Measurements from ENCODE around the gene HBS1L. TPM values are rescaled to one million over a fixed set of nuclear protein-coding genes. Genes with fewer than 3 reads are reported as not detected.

The HBS1L gene
- total and polyA plus RNA-seq, 10 donors = 12.3 to 66.9 (median 49.7) TPM

DNA sequence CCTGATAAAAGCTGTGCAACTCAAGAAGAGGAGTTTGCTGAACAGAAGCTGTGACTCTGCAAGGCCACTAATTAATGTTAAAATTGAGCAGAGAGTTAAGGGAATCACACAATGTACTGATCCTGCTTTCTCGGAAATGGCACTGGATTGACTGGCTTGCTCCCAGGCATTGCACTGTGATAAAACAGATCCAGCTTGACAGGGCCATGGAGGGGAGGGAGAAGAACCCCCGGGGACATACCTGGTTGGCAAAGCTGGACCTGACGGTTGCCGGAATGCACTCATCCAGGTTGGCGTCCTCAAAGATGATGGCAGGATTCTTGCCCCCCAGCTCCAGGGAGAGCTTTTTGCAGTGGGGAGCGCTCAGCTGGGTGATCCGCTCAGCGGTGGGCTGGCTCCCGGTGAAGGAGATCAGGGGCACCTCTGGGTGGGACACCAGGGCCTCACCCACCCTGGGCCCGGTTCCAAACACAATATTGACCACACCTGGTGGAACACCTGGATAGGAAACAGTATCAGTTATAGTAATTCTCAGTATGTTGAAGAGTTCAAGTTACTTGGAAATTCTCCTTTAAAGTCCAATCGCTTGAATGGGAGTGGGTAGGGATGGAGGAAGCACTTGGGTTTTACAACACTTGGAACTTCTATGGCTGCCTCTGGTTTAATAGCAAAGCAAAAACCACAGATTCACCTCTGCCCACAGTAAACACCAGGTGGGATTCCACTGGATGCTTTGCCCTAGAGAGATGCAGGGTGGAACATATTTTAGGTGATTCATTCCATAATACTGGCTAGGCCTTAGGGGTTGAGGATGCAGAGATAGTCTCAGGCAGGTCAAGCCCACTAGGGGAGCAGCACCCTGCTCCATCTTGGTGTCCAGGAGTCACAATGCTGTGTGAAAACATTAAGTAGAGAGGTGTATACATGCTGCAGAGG lies 121.8 kb downstream of the HBS1L start:
- no peak overlapping the region for H3K27ac ChIP-seq
- TF ChIP-seq POLR2AphosphoS5 (IDR thresholded peaks at IDR 0.05) (no peak), POLR2A (IDR thresholded peaks at IDR 0.05) (no peak)
- TF ChIP-seq, protein P1, sequence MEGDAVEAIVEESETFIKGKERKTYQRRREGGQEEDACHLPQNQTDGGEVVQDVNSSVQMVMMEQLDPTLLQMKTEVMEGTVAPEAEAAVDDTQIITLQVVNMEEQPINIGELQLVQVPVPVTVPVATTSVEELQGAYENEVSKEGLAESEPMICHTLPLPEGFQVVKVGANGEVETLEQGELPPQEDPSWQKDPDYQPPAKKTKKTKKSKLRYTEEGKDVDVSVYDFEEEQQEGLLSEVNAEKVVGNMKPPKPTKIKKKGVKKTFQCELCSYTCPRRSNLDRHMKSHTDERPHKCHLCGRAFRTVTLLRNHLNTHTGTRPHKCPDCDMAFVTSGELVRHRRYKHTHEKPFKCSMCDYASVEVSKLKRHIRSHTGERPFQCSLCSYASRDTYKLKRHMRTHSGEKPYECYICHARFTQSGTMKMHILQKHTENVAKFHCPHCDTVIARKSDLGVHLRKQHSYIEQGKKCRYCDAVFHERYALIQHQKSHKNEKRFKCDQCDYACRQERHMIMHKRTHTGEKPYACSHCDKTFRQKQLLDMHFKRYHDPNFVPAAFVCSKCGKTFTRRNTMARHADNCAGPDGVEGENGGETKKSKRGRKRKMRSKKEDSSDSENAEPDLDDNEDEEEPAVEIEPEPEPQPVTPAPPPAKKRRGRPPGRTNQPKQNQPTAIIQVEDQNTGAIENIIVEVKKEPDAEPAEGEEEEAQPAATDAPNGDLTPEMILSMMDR (IDR thresholded peaks at IDR 0.05 in 8 of 11, conservative IDR thresholded peaks at IDR 0.05 in 3 of 11) = no peak
- DNase-seq = no peak
- 91 to 100% (median 94%) methylated on average over 2 to 11 of the region's 11 CpGs for WGBS, 5 donors
- intact Hi-C loops (cut with DNase I; ENCODE audit: low total_unique reads) = no loop called here
- no peaks in the 10 kb centered on the region for H3K36me3 ChIP-seq
- H3K4me3 ChIP-seq = no peak overlapping the region
- no peaks in the 10 kb centered on the region for H3K4me1 ChIP-seq
- no peaks in the 10 kb centered on the region for H3K27me3 ChIP-seq (replicated peaks in 1 of 7)
- H3K9me3 ChIP-seq = no peaks in the 10 kb centered on the region

DNA sequence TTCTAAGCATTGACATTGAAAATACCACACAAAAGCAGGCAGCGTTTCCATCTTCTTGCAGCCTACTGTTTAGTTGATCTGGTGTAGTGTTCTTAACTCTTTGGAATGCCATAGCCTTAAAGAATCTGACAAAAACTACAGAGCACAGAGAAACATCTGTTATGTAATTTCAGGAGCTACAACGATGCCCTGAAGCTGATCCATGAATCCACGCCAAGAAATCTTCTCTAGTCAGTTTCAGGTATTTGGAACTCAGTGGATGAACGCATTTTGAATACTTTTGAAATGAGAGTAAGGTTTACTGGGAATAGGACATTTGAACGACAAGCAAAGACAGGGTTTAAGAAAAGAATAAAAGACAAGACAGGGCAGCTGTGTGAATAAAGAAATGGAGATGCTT lies 122.5 kb downstream of the HBS1L start:
- Histone ChIP-seq H3K4me1 (no peaks in the 10 kb centered on the region), H3K9me3 (no peaks in the 10 kb centered on the region), H3K4me3 (no peak overlapping the region), H3K36me3 (no peaks in the 10 kb centered on the region), H3K27me3 (replicated peaks in 1 of 7) (no peaks in the 10 kb centered on the region), H3K27ac (no peak overlapping the region)
- TF ChIP-seq POLR2A (IDR thresholded peaks at IDR 0.05) (no peak), POLR2AphosphoS5 (IDR thresholded peaks at IDR 0.05) (no peak)
- TF ChIP-seq, protein P1 (IDR thresholded peaks at IDR 0.05 in 8 of 11, conservative IDR thresholded peaks at IDR 0.05 in 3 of 11) = no peak
- intact Hi-C loops (cut with DNase I; ENCODE audit: low total_unique reads) = no loop called here
- DNase-seq = no peak
- WGBS, 5 donors = 73 to 96% (median 77%) methylated on average over 5 of the region's 5 CpGs

DNA sequence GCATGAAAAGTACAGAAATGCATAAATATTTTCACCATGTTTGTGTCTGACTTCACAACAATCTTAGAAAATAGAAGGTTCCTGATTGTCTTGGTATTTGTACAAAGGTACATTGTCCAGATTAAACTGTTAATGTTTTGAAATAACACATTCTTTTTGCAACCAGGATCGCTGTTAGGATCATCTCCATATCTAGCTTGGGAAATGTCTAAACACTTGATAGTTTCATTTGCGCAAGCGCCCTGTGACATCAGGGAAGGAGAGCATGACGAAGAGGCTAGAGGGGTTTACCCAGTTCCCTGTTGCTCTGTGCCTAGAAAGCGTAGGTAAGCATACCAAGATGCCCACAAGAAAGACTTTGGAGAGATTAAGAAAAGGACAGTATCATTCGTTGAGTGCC lies 124.2 kb downstream of the HBS1L start:
- Histone ChIP-seq H3K9me3 (no peaks in the 10 kb centered on the region), H3K36me3 (no peaks in the 10 kb centered on the region), H3K4me3 (no peak overlapping the region), H3K27me3 (replicated peaks in 1 of 7) (no peaks in the 10 kb centered on the region), H3K4me1 (no peaks in the 10 kb centered on the region), H3K27ac (no peak overlapping the region)
- WGBS, 5 donors = 86 to 95% (median 89%) methylated on average over 6 of the region's 6 CpGs
- no peak for TF ChIP-seq POLR2A (IDR thresholded peaks at IDR 0.05)
- no peak for TF ChIP-seq POLR2AphosphoS5 (IDR thresholded peaks at IDR 0.05)
- TF ChIP-seq, protein P1 (IDR thresholded peaks at IDR 0.05 in 8 of 11, conservative IDR thresholded peaks at IDR 0.05 in 3 of 11) = no peak
- DNase-seq = no peak
- intact Hi-C loops (cut with DNase I; ENCODE audit: low total_unique reads) = no loop called here

DNA sequence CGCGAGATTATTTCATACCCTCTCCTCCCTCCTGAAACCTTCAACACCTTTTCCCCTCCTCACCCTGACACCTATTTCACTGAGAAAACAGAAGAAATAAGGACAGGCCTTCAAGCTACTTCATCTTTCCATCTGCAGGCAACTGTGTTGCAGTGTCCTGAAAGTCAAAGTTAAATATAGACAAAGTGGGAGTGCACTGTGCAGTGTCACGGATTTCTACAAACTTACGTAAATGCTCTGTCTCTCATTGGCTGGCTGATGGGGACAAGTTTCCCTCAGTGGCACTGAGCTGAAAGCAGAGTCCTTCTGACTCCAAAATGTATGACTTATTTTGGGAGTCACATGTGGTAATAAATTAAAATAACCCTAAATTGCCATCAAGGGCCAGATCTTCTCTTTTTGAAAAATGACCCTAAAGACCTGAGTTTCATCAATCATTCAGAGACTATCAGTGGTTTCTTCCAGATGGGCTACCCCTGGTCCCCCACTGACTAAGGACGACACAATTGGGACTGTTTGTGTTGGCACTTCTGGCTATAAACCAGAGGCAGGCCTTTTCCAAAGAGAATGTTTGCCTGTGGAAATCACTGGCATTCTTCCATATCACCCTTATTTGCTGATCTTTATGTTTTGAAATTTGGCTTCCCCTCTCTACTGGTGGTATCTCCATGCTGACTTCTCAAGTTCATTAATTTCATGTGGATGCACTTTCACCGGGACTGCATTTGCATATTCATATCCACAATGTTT lies 126.3 kb downstream of the HBS1L start:
- no peak for DNase-seq
- Histone ChIP-seq H3K27me3 (replicated peaks in 1 of 7) (no peaks in the 10 kb centered on the region), H3K9me3 (no peaks in the 10 kb centered on the region), H3K27ac (no peak overlapping the region), H3K4me1 (no peaks in the 10 kb centered on the region), H3K4me3 (no peak overlapping the region), H3K36me3 (no peaks in the 10 kb centered on the region)
- TF ChIP-seq POLR2AphosphoS5 (IDR thresholded peaks at IDR 0.05) (no peak), POLR2A (IDR thresholded peaks at IDR 0.05) (no peak)
- TF ChIP-seq, protein P1 (IDR thresholded peaks at IDR 0.05 in 8 of 11, conservative IDR thresholded peaks at IDR 0.05 in 3 of 11) = no peak
- 83 to 93% (median 88%) methylated on average over 6 of the region's 6 CpGs for WGBS, 5 donors
- intact Hi-C loops (cut with DNase I; ENCODE audit: low total_unique reads) = no loop called here
